ENCODE data around the gene STK4.

STK4 gene

GRCh38 chr20:45101333-45101850 lies 135.1 kb downstream of the STK4 start:
- no peak overlapping the region for H3K4me3 ChIP-seq (ENCODE audit: low read depth, low read length)

GRCh38 chr20:45103072-45103471 lies 136.8 kb downstream of the STK4 start:
- H3K4me3 ChIP-seq (ENCODE audit: low read depth, low read length), result no peak overlapping the region
- no peak for TF ChIP-seq CTCF (IDR thresholded peaks at IDR 0.05; ENCODE audit: insufficient read depth, low read depth, low read length, missing control alignments)
- DNase-seq (ENCODE audit: low read depth), result no peak

More at GRCh38 chr20:45101333-45101850, 135.1 kb downstream of the STK4 start:
- DNase-seq (ENCODE audit: low read depth), result no peak
- no peak for TF ChIP-seq CTCF (IDR thresholded peaks at IDR 0.05; ENCODE audit: insufficient read depth, low read depth, low read length, missing control alignments)

- no peak for TF ChIP-seq CTCF (IDR thresholded peaks at IDR 0.05; ENCODE audit: insufficient read depth, low read depth, low read length, missing control alignments)
- no peak overlapping the region for H3K4me3 ChIP-seq (ENCODE audit: low read depth, low read length)
- no peak for DNase-seq (ENCODE audit: low read depth)
Measured at GRCh38 chr20:45104786-45105185, 138.5 kb downstream of the STK4 start.

GRCh38 chr20:45105317-45105716 lies 139.0 kb downstream of the STK4 start:
- DNase-seq (ENCODE audit: low read depth), result no peak
- TF ChIP-seq CTCF (IDR thresholded peaks at IDR 0.05; ENCODE audit: insufficient read depth, low read depth, low read length, missing control alignments), result no peak

GRCh38 chr20:45109634-45110033 lies 143.3 kb downstream of the STK4 start:
- DNase-seq (ENCODE audit: low read depth), result no peak
- TF ChIP-seq CTCF (IDR thresholded peaks at IDR 0.05; ENCODE audit: insufficient read depth, low read depth, low read length, missing control alignments), result no peak

More at GRCh38 chr20:45105317-45105716, 139.0 kb downstream of the STK4 start:
- no peak overlapping the region for H3K4me3 ChIP-seq (ENCODE audit: low read depth, low read length)

GRCh38 chr20:45110301-45110700 lies 144.0 kb downstream of the STK4 start:
- TF ChIP-seq CTCF (IDR thresholded peaks at IDR 0.05; ENCODE audit: insufficient read depth, low read depth, low read length, missing control alignments), result no peak
- DNase-seq (ENCODE audit: low read depth), result no peak
- no peak overlapping the region for H3K4me3 ChIP-seq (ENCODE audit: low read depth, low read length)

More at GRCh38 chr20:45109634-45110033, 143.3 kb downstream of the STK4 start:
- H3K4me3 ChIP-seq (ENCODE audit: low read depth, low read length), result no peak overlapping the region

- DNase-seq (ENCODE audit: low read depth), result no peak
- no peak for TF ChIP-seq CTCF (IDR thresholded peaks at IDR 0.05; ENCODE audit: insufficient read depth, low read depth, low read length, missing control alignments)
- no peak overlapping the region for H3K4me3 ChIP-seq (ENCODE audit: low read depth, low read length)
Measured at GRCh38 chr20:45111285-45111684, 145.0 kb downstream of the STK4 start.
